Dedifferentiated amniotic fluid mesenchymal stem cell (primary cell): ENCODE results near the gene TCP11L1.
"Not testable (repeated sequence)": the region's sequence is repeated elsewhere in the genome, so short reads cannot be mapped to it uniquely, and the experiment has no call there.

Experiments used
- DNase-seq: peaks from one replicate; pipeline ENCODE4 v3.0.0-alpha.2; 2016; ENCODE audit errors: extremely low spot score

Gene TCP11L1

GRCh38 chr11:33065445-33066178, 26.2 kb downstream of the TCP11L1 start:
- no peak for DNase-seq

GRCh38 chr11:33067294-33067693, 27.9 kb downstream of the TCP11L1 start:
- DNase-seq, result no peak

- DNase-seq, result no peak
These were observed 29.4 kb downstream of the TCP11L1 start for GRCh38 chr11:33068611-33069340.

GRCh38 chr11:33072465-33072864, 33.1 kb downstream of the TCP11L1 start:
- DNase-seq, result no peak

GRCh38 chr11:33083918-33084317, 44.5 kb downstream of the TCP11L1 start:
- DNase-seq, result peak; percentile 26

GRCh38 chr11:33086017-33086416, 46.6 kb downstream of the TCP11L1 start:
- no peak for DNase-seq

- DNase-seq, result no peak
These were observed 50.4 kb downstream of the TCP11L1 start for GRCh38 chr11:33089776-33090175.

GRCh38 chr11:33094157-33094556, 54.8 kb downstream of the TCP11L1 start:
- no peak for DNase-seq

- DNase-seq, result no peak
These were observed 64.5 kb downstream of the TCP11L1 start for GRCh38 chr11:33103836-33104235.

GRCh38 chr11:33109294-33109895, 70.0 kb downstream of the TCP11L1 start:
- no peak for DNase-seq

- DNase-seq, result no peak
These were observed 70.7 kb downstream of the TCP11L1 start for GRCh38 chr11:33110083-33110482.

- no peak for DNase-seq
These were observed 77.2 kb downstream of the TCP11L1 start for GRCh38 chr11:33116535-33116934.

- DNase-seq, result not testable (repeated sequence)
These were observed 83.3 kb downstream of the TCP11L1 start for GRCh38 chr11:33122696-33123095.
